Right cardiac atrium (tissue), 5 donors: ENCODE results near the gene PLD6. TPM values are rescaled to one million over a fixed set of nuclear protein-coding genes. Genes with fewer than 3 reads are reported as not detected.

Experiments used
- ATAC-seq, 2 donors: fragments of 200-7000 bp; cut with Tn5 transposase; one replicate each; pipeline versions ENCODE4 v1.8.0 to v1.9.1; 2020; ENCODE audit warnings: moderate library complexity in 2 of 2, mild to moderate bottlenecking in 1 of 2
- DNase-seq, 3 donors: peaks; one replicate each; pipeline ENCODE4 v3.0.0-alpha.2; 2020
- H3K27ac ChIP-seq: one replicate; pipeline ENCODE4 v1.5.1; 2013; ENCODE audit warnings: mild to moderate bottlenecking, low read length, control low read depth, moderate library complexity
- H3K27me3 ChIP-seq: one replicate; pipeline ENCODE4 v1.6.1; 2013; ENCODE audit not compliant: control insufficient read depth, insufficient read depth
- H3K4me1 ChIP-seq: one replicate; pipeline ENCODE4 v1.6.1; 2013; ENCODE audit warnings: low read length; ENCODE audit not compliant: control insufficient read depth, insufficient read depth
- H3K4me3 ChIP-seq: one replicate; pipeline ENCODE4 v1.5.1; 2013; ENCODE audit warnings: low read length, control low read depth
- H3K9me3 ChIP-seq: one replicate; pipeline ENCODE4 v1.6.1; 2013; ENCODE audit warnings: low read length; ENCODE audit not compliant: control insufficient read depth
- WGBS: extraction: QIAGEN DNeasy Blood & Tissue Kit; methylation state at CpG from one replicate; pipeline ENCODE4 v1.1.7; 2013; 5-methylcytosine and 5-hydroxymethylcytosine counted together
- intact Hi-C, 4 donors: fragments of 100-400 bp; cut with DNase I; formaldehyde crosslinking; loops; one replicate each; pipeline versions ENCODE4 v1.11.0 to v1.14.0; 2022 to 2023
- polyA plus RNA-seq: library from polyadenylated mRNA; stranded (reverse); fragments of 200-250 nt; gene quantifications from one replicate; pipeline ENCODE4 v1.2.3, GENCODE V29; 2013
- total RNA-seq, 4 donors: library from RNA; stranded (reverse); fragmentation: NEBNext Ultra II Directional; extraction: Animal tissue kit (Norgen Biotek cat#: 25700); gene quantifications; one replicate each; pipeline ENCODE4 v1.2.1, GENCODE V29; 2021
- donor health status: healthy with polysubstance abuse.
- donor health status: DM: no; HTN: yes; CAD: no.
- donor health status: DM: no; HTN: no; CAD: no.
- donor health status: DM: no; HTN: yes; CAD: no; lungs with severe emphysema.
- donor health status: DM: yes; HTN: yes; CAD: no.

PLD6 gene
- total and polyA plus RNA-seq, 5 donors = 2.9 to 5.4 (median 3.8) TPM

DNA sequence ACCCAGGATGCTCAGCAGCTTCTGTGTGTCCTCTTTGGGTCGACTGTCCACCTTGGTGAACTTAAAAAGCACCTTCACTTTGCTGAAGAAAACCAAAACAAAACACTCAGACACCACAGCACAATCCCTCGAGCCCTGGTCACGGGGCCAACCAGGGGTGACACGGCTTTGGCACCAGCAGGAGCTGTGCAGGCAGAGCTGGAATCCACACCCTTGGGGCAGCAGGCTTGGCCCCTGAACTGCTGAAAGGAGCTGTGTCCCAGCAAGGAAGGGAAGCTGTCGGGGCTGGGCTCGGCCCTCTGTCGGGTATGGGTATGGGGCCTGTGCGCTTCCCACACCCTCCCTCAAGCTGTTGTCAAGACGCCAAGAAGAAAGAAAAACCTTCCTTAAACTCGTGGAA lies 7.6 kb upstream of the PLD6 start:
- no peaks in the 10 kb centered on the region for H3K4me1 ChIP-seq
- no peak overlapping the region for H3K4me3 ChIP-seq
- H3K27me3 ChIP-seq = no peaks in the 10 kb centered on the region
- WGBS = 69% methylated on average over 10 of the region's 10 CpGs
- H3K27ac ChIP-seq = no peak overlapping the region
- peak in 1 of 3 donors; percentile 40 for DNase-seq
- intact Hi-C loops = no loop called here
- ATAC-seq = no peak
- no peaks in the 10 kb centered on the region for H3K9me3 ChIP-seq

DNA sequence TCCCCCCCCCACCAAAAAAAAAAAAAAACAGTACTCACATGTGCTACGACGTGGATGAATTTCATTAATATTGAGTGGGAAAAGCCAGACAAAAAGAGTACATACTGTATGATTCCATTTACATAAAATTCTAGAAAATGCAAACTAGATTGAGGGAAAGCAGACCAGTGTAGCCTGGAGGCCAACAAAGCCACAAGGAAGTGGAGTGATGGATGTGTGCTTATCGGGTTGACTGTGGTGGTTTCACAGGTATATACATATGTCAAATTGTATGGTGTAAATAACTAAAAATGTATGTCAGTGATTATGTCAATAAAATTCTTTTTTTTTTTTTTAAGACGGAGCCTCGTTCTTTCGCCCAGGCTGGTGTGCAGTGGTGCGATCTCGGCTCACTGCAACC lies 1.9 kb upstream of the PLD6 start:
- no peak overlapping the region for H3K4me3 ChIP-seq
- no peaks in the 10 kb centered on the region for H3K27me3 ChIP-seq
- no peak overlapping the region for H3K27ac ChIP-seq
- no peak for DNase-seq
- H3K9me3 ChIP-seq = no peaks in the 10 kb centered on the region
- intact Hi-C loops = no loop called here
- ATAC-seq = no peak
- 79% methylated on average over 8 of the region's 8 CpGs for WGBS
- no peaks in the 10 kb centered on the region for H3K4me1 ChIP-seq

DNA sequence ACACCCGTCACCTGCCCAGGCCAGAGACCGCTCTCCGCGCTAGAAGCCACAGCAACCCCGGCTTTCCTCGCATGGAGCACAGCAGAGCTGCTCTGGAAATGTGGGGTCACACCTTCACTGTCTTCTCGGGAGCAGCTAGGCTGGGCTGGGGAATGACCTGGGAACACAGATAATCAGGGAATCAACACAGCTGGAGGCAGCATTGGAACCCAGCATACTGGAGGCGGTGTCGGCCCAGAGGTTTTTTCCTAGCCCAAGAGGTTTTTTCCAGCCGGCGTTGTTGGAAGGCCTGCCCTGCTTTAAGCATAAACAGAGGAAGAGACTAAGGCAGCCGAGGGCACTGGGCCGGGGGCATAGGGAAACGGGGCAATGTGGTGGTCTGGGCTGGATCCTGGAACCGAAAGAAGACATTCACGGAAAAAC lies 791 bp upstream of the PLD6 start:
- intact Hi-C loops = no loop called here
- DNase-seq (no peak), ATAC-seq (peak in 1 of 2 donors; percentile 19)
- Histone ChIP-seq H3K27me3 (no peaks in the 10 kb centered on the region), H3K4me1 (peaks cover 2% of the 10 kb centered on the region), H3K27ac (peak overlapping the region; percentile 21), H3K4me3 (no peak overlapping the region), H3K9me3 (no peaks in the 10 kb centered on the region)
- 55% methylated on average over 16 of the region's 16 CpGs for WGBS

DNA sequence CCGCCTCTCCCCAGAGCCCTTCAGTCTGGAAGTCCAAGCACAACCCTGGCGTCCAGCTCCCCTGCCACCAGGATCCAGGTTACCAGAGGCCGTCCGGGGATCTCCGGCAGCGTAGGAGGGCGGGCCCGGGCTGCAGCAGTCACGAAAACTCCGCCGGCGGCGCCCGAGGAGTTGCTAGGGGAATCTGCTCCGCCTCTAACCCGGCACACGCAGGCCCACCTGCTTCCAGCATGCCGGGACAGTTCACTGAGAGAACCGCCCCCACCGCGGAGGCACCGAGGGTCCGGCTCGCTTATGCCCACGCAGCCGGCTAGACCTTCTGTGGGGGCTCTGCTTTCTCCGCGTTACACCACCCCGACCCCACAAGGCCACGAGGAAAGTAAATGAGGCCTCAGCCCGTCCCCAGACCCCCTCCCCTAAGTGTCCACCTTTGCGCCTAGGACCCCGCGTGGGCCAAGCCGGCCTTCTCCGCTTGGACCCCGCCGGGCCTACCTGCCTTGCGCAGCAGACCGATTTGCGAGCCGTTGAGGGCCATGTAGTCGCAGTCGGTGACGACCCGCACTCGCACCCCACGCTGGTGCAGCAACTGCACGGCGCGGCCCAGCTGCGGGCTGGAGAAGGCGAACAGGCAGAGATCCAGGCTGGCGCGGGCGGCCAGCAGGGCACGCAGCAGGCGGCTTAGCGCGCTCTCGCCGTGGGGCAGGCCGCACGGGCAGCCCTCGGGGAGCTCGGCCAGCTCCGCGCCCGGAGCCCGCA lies 587 bp downstream of the PLD6 start:
- WGBS = 12% methylated on average over 70 of the region's 70 CpGs
- peak; percentile 52 to 78 (median 78) for DNase-seq

DNA sequence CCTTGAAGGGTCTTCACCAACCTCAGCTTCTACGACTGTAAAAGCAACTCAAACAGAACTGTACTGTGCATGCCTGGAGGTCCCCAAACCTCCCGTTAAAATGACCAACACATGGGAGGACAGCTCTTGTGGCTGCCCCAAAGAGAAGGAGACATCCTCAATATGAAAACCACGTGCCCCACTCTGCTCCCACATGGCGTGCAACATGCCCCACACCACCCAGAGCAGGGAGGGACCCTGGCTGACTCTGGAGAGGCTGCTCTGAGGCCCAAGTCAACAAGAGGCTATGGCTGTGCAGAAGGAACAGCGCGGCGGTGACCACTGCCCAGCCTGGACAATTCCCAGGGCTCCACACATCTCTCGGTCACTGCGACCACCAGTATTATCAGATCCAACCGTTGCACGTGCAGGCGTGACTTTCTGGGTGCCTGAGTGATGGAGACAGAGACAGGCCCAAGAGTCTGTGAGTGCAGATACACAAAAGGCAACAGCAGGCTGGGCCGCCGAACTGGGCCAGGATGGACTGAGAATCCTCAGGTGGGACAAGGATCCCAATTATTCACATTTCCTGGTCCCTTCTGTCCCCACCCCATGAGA lies 1.4 kb downstream of the PLD6 start:
- Histone ChIP-seq H3K27me3 (no peaks in the 10 kb centered on the region), H3K4me1 (peaks cover 2% of the 10 kb centered on the region), H3K27ac (peak overlapping the region; percentile 16), H3K4me3 (no peak overlapping the region), H3K9me3 (no peaks in the 10 kb centered on the region)
- intact Hi-C loops = no loop called here
- peak in 1 of 3 donors; percentile 44 for DNase-seq
- no peak for ATAC-seq
- 80% methylated on average over 14 of the region's 14 CpGs for WGBS

More for the DNA sequence above, 587 bp downstream of the PLD6 start:
- Histone ChIP-seq H3K27me3 (no peaks in the 10 kb centered on the region), H3K4me1 (peaks cover 2% of the 10 kb centered on the region), H3K4me3 (peak overlapping the region; percentile 8), H3K9me3 (no peaks in the 10 kb centered on the region), H3K27ac (peak overlapping the region; percentile 2)
- ATAC-seq = peak; percentile 38 to 46
- intact Hi-C loops = no loop called here

DNA sequence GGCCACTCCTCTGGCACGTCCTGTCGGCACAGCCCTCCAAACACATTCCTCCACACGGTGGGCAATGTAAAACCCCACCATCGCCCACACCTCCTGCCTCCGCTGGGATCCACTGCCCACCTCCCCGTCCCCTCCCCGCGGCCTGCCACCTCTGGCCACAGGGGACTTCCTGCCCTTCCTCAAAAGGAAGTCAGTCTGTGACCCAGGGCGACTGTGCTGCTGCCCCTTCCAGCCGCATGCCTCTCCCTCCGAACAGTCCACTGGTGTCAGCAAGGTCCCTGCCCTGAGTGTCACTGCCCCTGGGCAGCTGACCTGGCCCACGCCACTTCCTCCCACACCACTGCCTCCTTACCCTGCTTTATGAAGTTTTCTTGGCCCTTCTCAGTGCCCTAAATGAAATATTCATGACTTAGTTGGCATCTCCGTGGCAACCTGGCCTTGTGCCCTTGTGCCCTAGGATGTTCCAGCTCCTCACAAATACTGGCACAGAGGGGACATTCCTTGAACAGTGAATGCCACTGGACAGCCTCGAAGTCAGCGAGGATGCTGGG lies 2.0 kb downstream of the PLD6 start:
- no peaks in the 10 kb centered on the region for H3K9me3 ChIP-seq
- intact Hi-C loops = no loop called here
- peaks cover 2% of the 10 kb centered on the region for H3K4me1 ChIP-seq
- no peaks in the 10 kb centered on the region for H3K27me3 ChIP-seq
- peak; percentile 25 to 78 (median 76) for DNase-seq
- H3K4me3 ChIP-seq = no peak overlapping the region
- H3K27ac ChIP-seq = peak overlapping the region; percentile 0
- WGBS = 53% methylated on average over 15 of the region's 15 CpGs
- ATAC-seq = peak; percentile 6 to 22

DNA sequence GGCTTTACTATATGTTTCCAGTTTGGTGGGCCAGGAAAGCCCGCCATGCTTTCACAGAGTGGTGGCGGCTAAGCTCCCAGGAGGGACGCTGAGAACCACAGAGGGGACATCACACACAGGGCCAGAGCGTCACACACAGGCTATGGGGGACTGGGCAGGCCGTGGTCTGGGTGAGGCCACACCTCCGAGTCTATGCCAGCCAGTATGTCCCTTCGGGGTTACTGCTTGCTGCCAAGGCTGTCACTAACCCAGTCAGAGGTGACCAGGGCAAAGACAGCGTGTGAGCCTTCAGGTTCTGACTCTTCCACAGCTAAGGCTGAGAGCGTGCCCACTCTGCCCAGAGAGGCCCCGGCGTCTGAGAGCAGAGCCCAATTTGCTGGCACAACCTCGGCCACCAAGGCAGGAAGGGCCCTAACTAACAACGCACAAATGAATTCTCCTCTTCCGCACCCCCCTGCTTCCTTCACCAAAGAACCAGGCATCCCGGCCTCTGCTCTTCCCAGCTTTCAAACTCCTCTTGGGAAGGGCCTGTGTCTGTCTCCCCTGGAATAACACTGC lies 2.9 kb downstream of the PLD6 start:
- Histone ChIP-seq H3K4me3 (no peak overlapping the region), H3K27ac (peak overlapping the region; percentile 2), H3K4me1 (peaks cover 2% of the 10 kb centered on the region), H3K9me3 (no peaks in the 10 kb centered on the region), H3K27me3 (no peaks in the 10 kb centered on the region)
- 74% methylated on average over 15 of the region's 15 CpGs for WGBS
- DNase-seq (peak in 1 of 3 donors; percentile 57), ATAC-seq (peak in 1 of 2 donors; percentile 12)
- intact Hi-C loops = no loop called here

DNA sequence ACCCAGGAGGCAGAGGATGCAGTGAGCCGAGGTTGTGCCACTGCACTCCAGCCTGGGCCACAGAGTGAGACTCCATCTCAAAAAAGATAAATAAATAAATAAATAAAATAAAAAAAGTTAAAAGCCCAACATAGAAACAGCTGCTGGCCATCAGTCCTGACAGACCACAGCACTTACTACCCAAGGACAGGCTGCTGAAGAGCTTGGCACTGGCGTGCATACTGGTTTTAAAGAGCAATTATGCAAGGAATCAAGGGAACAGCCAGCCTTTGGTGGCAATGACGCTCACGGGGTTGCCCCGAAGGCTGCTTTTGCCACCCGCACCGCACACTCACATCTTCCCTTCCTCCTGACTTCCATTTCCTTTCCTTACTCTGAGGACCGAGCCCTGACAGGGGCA lies 4.2 kb downstream of the PLD6 start:
- Histone ChIP-seq H3K9me3 (no peaks in the 10 kb centered on the region), H3K27ac (no peak overlapping the region), H3K4me1 (peaks cover 2% of the 10 kb centered on the region), H3K4me3 (no peak overlapping the region), H3K27me3 (no peaks in the 10 kb centered on the region)
- WGBS = 77% methylated on average over 8 of the region's 8 CpGs
- intact Hi-C loops = no loop called here
- peak; percentile 19 to 32 for ATAC-seq
- peak; percentile 37 to 64 (median 51) for DNase-seq

DNA sequence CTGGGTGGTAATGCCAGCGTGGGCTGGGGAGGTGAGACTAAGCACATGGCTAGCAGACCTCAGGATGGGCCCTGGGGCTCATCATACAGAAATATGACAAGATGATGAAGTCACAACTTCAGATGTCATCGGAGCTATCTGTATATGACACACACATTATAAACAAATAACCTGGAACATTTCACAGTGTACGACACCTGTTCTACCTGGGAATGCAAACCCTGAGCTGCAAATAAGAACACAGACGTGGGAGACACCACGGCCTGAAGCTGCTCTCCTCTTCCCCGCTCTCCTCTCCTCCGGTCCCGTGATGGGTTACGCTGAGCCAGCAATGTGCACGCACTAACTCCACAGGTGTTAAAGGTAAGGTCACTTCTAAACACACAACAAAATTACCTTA lies 4.9 kb downstream of the PLD6 start:
- Histone ChIP-seq H3K27ac (no peak overlapping the region), H3K9me3 (no peaks in the 10 kb centered on the region), H3K4me1 (peaks cover 2% of the 10 kb centered on the region), H3K27me3 (no peaks in the 10 kb centered on the region), H3K4me3 (no peak overlapping the region)
- peak in 1 of 3 donors; percentile 33 for DNase-seq
- 83% methylated on average over 10 of the region's 10 CpGs for WGBS
- ATAC-seq = no peak
- intact Hi-C loops = no loop called here

DNA sequence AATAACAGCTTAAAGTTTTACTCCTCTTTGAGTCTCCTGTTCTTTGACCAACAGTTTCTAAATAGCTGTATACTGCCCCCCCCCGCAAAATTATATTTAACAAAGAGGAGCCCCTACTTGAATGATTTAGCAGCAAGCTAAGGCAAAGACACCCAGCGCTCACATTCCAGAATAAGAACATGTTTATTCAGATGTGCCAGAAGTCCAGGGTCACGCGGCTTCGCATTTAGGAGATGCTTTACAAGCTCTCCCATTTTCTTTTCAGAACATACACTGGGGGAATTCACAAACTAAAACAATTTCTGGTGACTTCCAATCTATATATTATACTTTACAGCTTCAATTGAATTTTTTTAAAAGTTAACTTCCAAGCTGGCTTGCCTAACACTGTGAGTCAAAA lies 5.3 kb downstream of the PLD6 start:
- no peaks in the 10 kb centered on the region for H3K27me3 ChIP-seq
- peaks cover 2% of the 10 kb centered on the region for H3K4me1 ChIP-seq
- peak in 1 of 3 donors; percentile 21 for DNase-seq
- H3K4me3 ChIP-seq = no peak overlapping the region
- ATAC-seq = no peak
- 58% methylated on average over 5 of the region's 5 CpGs for WGBS
- intact Hi-C loops = no loop called here
- H3K9me3 ChIP-seq = no peaks in the 10 kb centered on the region
- no peak overlapping the region for H3K27ac ChIP-seq

DNA sequence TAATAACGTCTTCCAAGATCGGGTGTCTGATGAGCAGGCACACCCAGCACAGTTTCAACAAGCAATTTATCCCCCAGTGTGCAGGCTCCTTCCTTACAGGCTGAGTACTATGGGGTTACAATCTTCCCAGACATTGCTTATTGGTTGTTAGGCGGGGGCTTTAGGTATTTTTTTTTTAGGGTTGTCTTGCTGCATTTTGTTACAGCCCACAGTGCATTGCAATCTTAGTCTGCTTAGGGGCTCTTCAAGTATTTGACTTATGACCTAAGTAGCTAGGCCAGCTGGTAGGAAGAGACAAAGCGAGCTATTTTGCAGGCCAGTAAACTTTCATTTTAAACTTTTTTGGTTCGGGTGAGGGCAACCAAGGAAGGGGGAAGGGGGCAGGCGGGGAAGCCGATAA lies 5.8 kb downstream of the PLD6 start:
- 75% methylated on average over 7 of the region's 7 CpGs for WGBS
- intact Hi-C loops = no loop called here
- no peaks in the 10 kb centered on the region for H3K27me3 ChIP-seq
- DNase-seq (no peak), ATAC-seq (no peak)
- peaks cover 2% of the 10 kb centered on the region for H3K4me1 ChIP-seq
- no peak overlapping the region for H3K4me3 ChIP-seq
- no peak overlapping the region for H3K27ac ChIP-seq
- no peaks in the 10 kb centered on the region for H3K9me3 ChIP-seq
